IMR-90 (cell line): ENCODE measurements around the gene DRAXIN. TPM values are rescaled to one million over a fixed set of nuclear protein-coding genes. Genes with fewer than 3 reads are reported as not detected.

Experiments
- ATAC-seq: fragments of 200-7000 bp; cut with Tn5 transposase; 2 replicates; pipeline ENCODE4 v1.9.1; 2020; ENCODE audit warnings: low read depth, mild to moderate bottlenecking, moderate library complexity
- BruUV-seq: library from RNA; stranded (reverse); fragments of 400-500 nt; replicated peaks from 2 replicates; lab custom pipeline; 2021; lab: Mats Ljungman, UMichigan
- CTCF ChIA-PET: fragments of 300-600 bp; formaldehyde crosslinking; extraction: SDS; loops from one replicate; lab custom pipeline; 2021; ENCODE audit warnings: antibody characterized with exemption; lab: Yijun Ruan, JAX
- POLR2A ChIA-PET: fragments of 300-600 bp; sonication (Branson Sonifier 250); formaldehyde crosslinking; loops from one replicate; lab custom pipeline; 2022; ENCODE audit warnings: antibody characterized with exemption; ENCODE audit not compliant: unreplicated experiment; lab: Charles Lee
- DNase-seq: peaks from one replicate; pipeline ENCODE4 v3.0.0; 2013
- H2AFZ ChIP-seq: replicated peaks from 2 replicates; pipeline ENCODE3; 2013; ENCODE audit warnings: low read length, mild to moderate bottlenecking; ENCODE audit not compliant: poor library complexity
- H2AK5ac ChIP-seq: 2 replicates; pipeline ENCODE4 v1.6.1; 2013; ENCODE audit warnings: low read depth, low read length, inconsistent platforms
- H2AK9ac ChIP-seq: replicated peaks from 2 replicates; pipeline ENCODE3; 2013; ENCODE audit warnings: mild to moderate bottlenecking, low read depth, low read length, moderate library complexity; ENCODE audit not compliant: poor library complexity
- H2BK120ac ChIP-seq: 2 replicates; pipeline ENCODE4 v1.6.1; 2013; ENCODE audit warnings: low read depth, low read length, inconsistent platforms
- H2BK15ac ChIP-seq: 3 replicates; pipeline ENCODE4 v1.6.1; 2013; ENCODE audit warnings: low read depth, low read length, inconsistent platforms
- H2BK20ac ChIP-seq: 2 replicates; pipeline ENCODE4 v1.6.1; 2013; ENCODE audit warnings: low read depth, mild to moderate bottlenecking, inconsistent platforms, low read length, moderate library complexity
- H2BK5ac ChIP-seq: 2 replicates; pipeline ENCODE4 v1.6.1; 2013; ENCODE audit warnings: mild to moderate bottlenecking, low read depth, low read length, inconsistent platforms; ENCODE audit not compliant: poor library complexity, severe bottlenecking
- H3K14ac ChIP-seq: replicated peaks from 2 replicates; pipeline ENCODE4 v1.6.1; 2013; ENCODE audit warnings: low read depth, low read length, inconsistent platforms
- H3K18ac ChIP-seq: 2 replicates; pipeline ENCODE4 v1.6.1; 2013; ENCODE audit warnings: low read depth, low read length, control low read depth
- H3K23ac ChIP-seq: 2 replicates; pipeline ENCODE4 v1.6.1; 2013; ENCODE audit warnings: low read depth, low read length, inconsistent platforms
- H3K27ac ChIP-seq: 2 replicates; pipeline ENCODE4 v1.5.1; 2013; ENCODE audit warnings: mild to moderate bottlenecking, control low read depth, low read length; ENCODE audit not compliant: insufficient read depth
- H3K27me3 ChIP-seq: 2 replicates; pipeline ENCODE4 v1.6.1; 2013; ENCODE audit warnings: low read length; ENCODE audit not compliant: control insufficient read depth, insufficient read depth
- H3K36me3 ChIP-seq: 2 replicates; pipeline ENCODE4 v1.6.1; 2013; ENCODE audit warnings: low read length, mixed read lengths; ENCODE audit not compliant: control insufficient read depth, insufficient read depth
- H3K4ac ChIP-seq: 2 replicates; pipeline ENCODE4 v1.6.1; 2013; ENCODE audit warnings: low read depth, low read length, inconsistent platforms
- H3K4me1 ChIP-seq: 2 replicates; pipeline ENCODE4 v1.6.1; 2013; ENCODE audit warnings: low read length, mixed read lengths; ENCODE audit not compliant: control insufficient read depth, insufficient read depth
- H3K4me2 ChIP-seq: 2 replicates; pipeline ENCODE4 v1.6.1; 2013; ENCODE audit warnings: low read depth, mild to moderate bottlenecking, control low read depth, low read length, moderate library complexity
- H3K4me3 ChIP-seq: 2 replicates; pipeline ENCODE4 v1.5.1; 2013; ENCODE audit warnings: low read depth, mild to moderate bottlenecking, control low read depth, low read length, moderate library complexity; ENCODE audit not compliant: insufficient read depth
- H3K56ac ChIP-seq: 2 replicates; pipeline ENCODE4 v1.6.1; 2013; ENCODE audit warnings: low read length, inconsistent platforms; ENCODE audit not compliant: insufficient read depth; ENCODE audit errors: extremely low read depth
- H3K79me1 ChIP-seq, 2 experiments: 2 replicates each; pipeline ENCODE4 v1.6.1; 2013; ENCODE audit warnings: low read length in 2 of 2, inconsistent platforms in 1 of 2, low read depth in 1 of 2
- H3K9ac ChIP-seq: 2 replicates; pipeline ENCODE4 v1.6.1; 2013; ENCODE audit warnings: low read depth, low read length, control low read depth
- H3K9me1 ChIP-seq: 2 replicates; pipeline ENCODE4 v1.6.1; 2013; ENCODE audit warnings: low read length, inconsistent platforms; ENCODE audit not compliant: insufficient read depth
- H3K9me3 ChIP-seq: 2 replicates; pipeline ENCODE4 v1.6.1; 2013; ENCODE audit warnings: low read length; ENCODE audit not compliant: control insufficient read depth, insufficient read depth
- H4K20me1 ChIP-seq: 2 replicates; pipeline ENCODE4 v1.6.1; 2013; ENCODE audit warnings: low read length, inconsistent platforms; ENCODE audit not compliant: insufficient read depth
- H4K5ac ChIP-seq: 2 replicates; pipeline ENCODE4 v1.6.1; 2013; ENCODE audit warnings: mild to moderate bottlenecking, low read depth, low read length, control low read depth
- H4K8ac ChIP-seq, 2 experiments: 2 replicates each; pipeline ENCODE4 v1.6.1; 2013; ENCODE audit warnings: low read depth in 2 of 2, low read length in 2 of 2, control low read depth in 1 of 2, inconsistent platforms in 1 of 2
- H4K91ac ChIP-seq: 2 replicates; pipeline ENCODE4 v1.6.1; 2013; ENCODE audit warnings: low read depth, low read length, inconsistent platforms; ENCODE audit not compliant: insufficient read depth
- CHD1 ChIP-seq: IDR thresholded peaks from 2 replicates; pipeline ENCODE4 v1.6.1; 2012; ENCODE audit warnings: low read depth, low read length, improper control_type of control experiment
- MAZ ChIP-seq: IDR thresholded peaks from 2 replicates; pipeline ENCODE4 v1.6.1; 2012; ENCODE audit warnings: low read depth, mild to moderate bottlenecking, low read length, improper control_type of control experiment, moderate library complexity, borderline replicate concordance
- MXI1 ChIP-seq: IDR thresholded peaks from 2 replicates; pipeline ENCODE4 v1.6.1; 2012; ENCODE audit warnings: low read depth, mild to moderate bottlenecking, low read length, moderate library complexity, borderline replicate concordance
- NFE2L2 ChIP-seq: fragments of 150-350 bp; IDR thresholded peaks from 2 replicates; pipeline ENCODE4 v1.6.1; 2016; ENCODE audit warnings: low read depth, mild to moderate bottlenecking, low read length
- POLR2A ChIP-seq: IDR thresholded peaks from 2 replicates; pipeline ENCODE4 v1.6.1; 2012; ENCODE audit warnings: mild to moderate bottlenecking, low read depth, low read length
- RAD21 ChIP-seq: IDR thresholded peaks from 2 replicates; pipeline ENCODE4 v1.6.1; 2012; ENCODE audit warnings: low read length, improper control_type of control experiment
- RFX5 ChIP-seq: IDR thresholded peaks from 2 replicates; pipeline ENCODE4 v1.8.0; 2012; ENCODE audit warnings: low read depth, mild to moderate bottlenecking, low read length, moderate library complexity
- SMC3 ChIP-seq: fragments of 150-350 bp; IDR thresholded peaks from 2 replicates; pipeline ENCODE4 v1.6.1; 2016; ENCODE audit warnings: low read depth, mild to moderate bottlenecking, antibody characterized with exemption, low read length, moderate library complexity
- WGBS, 2 experiments: methylation state at CpG; one replicate each; pipeline versions ENCODE4 v1.1.5 to v1.1.7; 2013; ENCODE audit warnings: missing lambda C conversion rate in 2 of 2; ENCODE audit not compliant: insufficient read length in 1 of 2; ENCODE audit errors: extremely low coverage in 2 of 2; 5-methylcytosine and 5-hydroxymethylcytosine counted together
- dilution Hi-C: fragments of 300-500 bp; cut with HindIII; formaldehyde crosslinking; loops from one replicate; pipeline ENCODE4 v1.14.3; 2018; ENCODE audit warnings: low sequenced_read_pairs; ENCODE audit not compliant: unreplicated experiment
- in situ Hi-C: fragments of 300-500 bp; cut with MboI; formaldehyde crosslinking; loops from 3 replicates; pipeline ENCODE4 v1.14.3; 2019; ENCODE audit warnings: low sequenced_read_pairs, inconsistent platforms, mixed read lengths
- intact Hi-C: fragments of 100-400 bp; cut with micrococcal nuclease; formaldehyde crosslinking; loops from 2 replicates; pipeline ENCODE4 v1.10.0; 2022
- polyA plus RNA-seq, 3 experiments: library from polyadenylated mRNA; depleted of rRNA; stranded (reverse); fragments of >200 nt; gene quantifications; 2 replicates each; pipeline ENCODE4 v1.2.3, GENCODE V29; 2012; ENCODE audit warnings: low replicate concordance in 1 of 3
- total RNA-seq: library from RNA; depleted of rRNA; stranded (reverse); fragments of >200 nt; gene quantifications from 2 replicates; pipeline ENCODE4 v1.2.3, GENCODE V29; 2012
- TF ChIP-seq, protein P1 (sequence below): conservative IDR thresholded peaks from 2 replicates; pipeline ENCODE4 v1.5.1; 2012; ENCODE audit warnings: mild to moderate bottlenecking, low read depth, low read length, improper control_type of control experiment
- TF ChIP-seq, protein P2 (sequence below): fragments of 150-350 bp; IDR thresholded peaks from 2 replicates; pipeline ENCODE4 v1.6.1; 2016; ENCODE audit warnings: low read depth, mild to moderate bottlenecking, low read length, moderate library complexity, borderline replicate concordance
- TF ChIP-seq, protein P3 (sequence below): fragments of 150-350 bp; IDR thresholded peaks from 2 replicates; pipeline ENCODE4 v1.6.1; 2017; ENCODE audit warnings: mild to moderate bottlenecking, antibody characterized with exemption, low read length, low read depth

The DRAXIN gene
- total and polyA plus RNA-seq, 2 of the 4 experiments (the other 2 are of a cell fraction): under 0.01 to 0.02 TPM

DNA sequence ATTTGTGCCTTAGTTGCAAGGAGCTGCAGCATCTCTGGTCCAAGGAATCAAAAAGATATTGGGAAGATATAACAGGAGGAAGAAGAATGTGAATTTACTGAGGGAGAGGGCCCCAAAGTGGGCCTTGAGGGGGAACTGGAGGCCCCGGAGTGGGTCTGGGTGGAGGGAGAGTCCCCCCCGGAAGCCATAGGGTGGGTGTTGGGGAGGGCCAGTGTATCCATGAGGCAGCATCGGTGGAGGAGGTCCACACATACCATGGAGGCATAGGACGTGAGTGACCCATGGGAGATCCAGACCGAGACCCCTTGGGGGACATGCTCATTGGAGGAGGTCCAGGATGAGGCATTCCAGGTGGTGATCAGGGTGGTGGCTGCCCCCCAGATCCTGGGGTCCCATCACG is 69.8 kb downstream of the DRAXIN start:
- dilution Hi-C loops: no loop called here

More for the DNA sequence above, 69.8 kb downstream of the DRAXIN start:
- 82% methylated on average over 2 of the region's 6 CpGs; no CpG with 5 or more reads in 1 of the 2 experiments for whole genome bisulfite sequencing, 2 experiments
- H3K9ac ChIP-seq: no peak overlapping the region
- peak overlapping the region; percentile 37 for H2AFZ ChIP-seq
- H3K4me2 ChIP-seq: no peak overlapping the region
- H2AK5ac ChIP-seq: no peak overlapping the region
- no peak overlapping the region for H3K56ac ChIP-seq
- peaks cover 36% of the 10 kb centered on the region for H3K27me3 ChIP-seq
- 0 out of 2 replicates have a peak, but pooled peaks cover 2% of the 10 kb centered on the region for H3K9me3 ChIP-seq
- H3K23ac ChIP-seq: no peak overlapping the region
- DNase-seq (no peak), ATAC-seq (no peak)
- BruUV-seq: no TSS peak
- no peaks in the 10 kb centered on the region for H3K79me1 ChIP-seq
- H2BK5ac ChIP-seq: no peak overlapping the region
- H3K9me1 ChIP-seq: no peaks in the 10 kb centered on the region
- no peak overlapping the region for H4K91ac ChIP-seq
- H3K27ac ChIP-seq: no peak overlapping the region
- in situ Hi-C loops: no loop called here
- H4K20me1 ChIP-seq: no peaks in the 10 kb centered on the region
- no peak overlapping the region for H2AK9ac ChIP-seq
- no peak overlapping the region for H2BK20ac ChIP-seq
- H3K4me1 ChIP-seq: peaks cover 1% of the 10 kb centered on the region; the same call in 1 of the 2 replicates
- H3K14ac ChIP-seq: no peak overlapping the region
- POLR2A ChIA-PET: no interaction called here
- no peak overlapping the region for H2BK120ac ChIP-seq
- H3K4me3 ChIP-seq: no peak overlapping the region
- no peak overlapping the region for H3K4ac ChIP-seq
- no peak overlapping the region for H3K18ac ChIP-seq
- H4K5ac ChIP-seq: no peak overlapping the region
- no peak overlapping the region for H4K8ac ChIP-seq
- H2BK15ac ChIP-seq: no peak overlapping the region
- CTCF ChIA-PET: no interaction called here
- H3K36me3 ChIP-seq: no peaks in the 10 kb centered on the region
- no peak for TF ChIP-seq MXI1
- TF ChIP-seq, protein P1, sequence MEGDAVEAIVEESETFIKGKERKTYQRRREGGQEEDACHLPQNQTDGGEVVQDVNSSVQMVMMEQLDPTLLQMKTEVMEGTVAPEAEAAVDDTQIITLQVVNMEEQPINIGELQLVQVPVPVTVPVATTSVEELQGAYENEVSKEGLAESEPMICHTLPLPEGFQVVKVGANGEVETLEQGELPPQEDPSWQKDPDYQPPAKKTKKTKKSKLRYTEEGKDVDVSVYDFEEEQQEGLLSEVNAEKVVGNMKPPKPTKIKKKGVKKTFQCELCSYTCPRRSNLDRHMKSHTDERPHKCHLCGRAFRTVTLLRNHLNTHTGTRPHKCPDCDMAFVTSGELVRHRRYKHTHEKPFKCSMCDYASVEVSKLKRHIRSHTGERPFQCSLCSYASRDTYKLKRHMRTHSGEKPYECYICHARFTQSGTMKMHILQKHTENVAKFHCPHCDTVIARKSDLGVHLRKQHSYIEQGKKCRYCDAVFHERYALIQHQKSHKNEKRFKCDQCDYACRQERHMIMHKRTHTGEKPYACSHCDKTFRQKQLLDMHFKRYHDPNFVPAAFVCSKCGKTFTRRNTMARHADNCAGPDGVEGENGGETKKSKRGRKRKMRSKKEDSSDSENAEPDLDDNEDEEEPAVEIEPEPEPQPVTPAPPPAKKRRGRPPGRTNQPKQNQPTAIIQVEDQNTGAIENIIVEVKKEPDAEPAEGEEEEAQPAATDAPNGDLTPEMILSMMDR: no peak
- no peak for TF ChIP-seq POLR2A
- TF ChIP-seq RAD21: no peak
- no peak for TF ChIP-seq SMC3
- no peak for TF ChIP-seq MAZ
- no peak for TF ChIP-seq NFE2L2
- TF ChIP-seq, protein P2, sequence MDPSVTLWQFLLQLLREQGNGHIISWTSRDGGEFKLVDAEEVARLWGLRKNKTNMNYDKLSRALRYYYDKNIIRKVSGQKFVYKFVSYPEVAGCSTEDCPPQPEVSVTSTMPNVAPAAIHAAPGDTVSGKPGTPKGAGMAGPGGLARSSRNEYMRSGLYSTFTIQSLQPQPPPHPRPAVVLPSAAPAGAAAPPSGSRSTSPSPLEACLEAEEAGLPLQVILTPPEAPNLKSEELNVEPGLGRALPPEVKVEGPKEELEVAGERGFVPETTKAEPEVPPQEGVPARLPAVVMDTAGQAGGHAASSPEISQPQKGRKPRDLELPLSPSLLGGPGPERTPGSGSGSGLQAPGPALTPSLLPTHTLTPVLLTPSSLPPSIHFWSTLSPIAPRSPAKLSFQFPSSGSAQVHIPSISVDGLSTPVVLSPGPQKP: no peak
- no peak for TF ChIP-seq CHD1
- TF ChIP-seq, protein P3, sequence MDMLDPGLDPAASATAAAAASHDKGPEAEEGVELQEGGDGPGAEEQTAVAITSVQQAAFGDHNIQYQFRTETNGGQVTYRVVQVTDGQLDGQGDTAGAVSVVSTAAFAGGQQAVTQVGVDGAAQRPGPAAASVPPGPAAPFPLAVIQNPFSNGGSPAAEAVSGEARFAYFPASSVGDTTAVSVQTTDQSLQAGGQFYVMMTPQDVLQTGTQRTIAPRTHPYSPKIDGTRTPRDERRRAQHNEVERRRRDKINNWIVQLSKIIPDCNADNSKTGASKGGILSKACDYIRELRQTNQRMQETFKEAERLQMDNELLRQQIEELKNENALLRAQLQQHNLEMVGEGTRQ: no peak
- TF ChIP-seq RFX5: no peak
- intact Hi-C loops: no loop called here
